Colon (tissue), 2 donors: Measurements from ENCODE around the gene CA6.
"Not testable (repeated sequence)": the region's sequence is repeated elsewhere in the genome, so short reads cannot be mapped to it uniquely, and the experiment has no call there.

Source experiments
- FAIRE-seq: peaks from 2 replicates; lab custom pipeline; 2012; peaks lifted over from hg19 to GRCh38; lab: Jason Lieb, UNC
- donor health status: control.
- donor health status: control.

The CA6 gene

GRCh38 chr1:8945568-8945967, at the start of gene CA6:
Gene CA6 (plus strand): TSS chr1:8945868. CDS start chr1:8945887, 19 bp downstream.
- FAIRE-seq: no peak

- not testable (repeated sequence) for FAIRE-seq
Measured at GRCh38 chr1:8896775-8897174, 48.9 kb upstream of the CA6 start.

- FAIRE-seq: not testable (repeated sequence)
Measured at GRCh38 chr1:8897505-8897904, 48.2 kb upstream of the CA6 start.

GRCh38 chr1:8898418-8898817, 47.2 kb upstream of the CA6 start:
- FAIRE-seq: not testable (repeated sequence)

- FAIRE-seq: no peak
Measured at GRCh38 chr1:8899046-8899445, 46.6 kb upstream of the CA6 start.

GRCh38 chr1:8900684-8901083, 45.0 kb upstream of the CA6 start:
- FAIRE-seq: not testable (repeated sequence)

- FAIRE-seq: no peak
Measured at GRCh38 chr1:8902765-8903164, 42.9 kb upstream of the CA6 start.

- no peak for FAIRE-seq
Measured at GRCh38 chr1:8903410-8903809, 42.3 kb upstream of the CA6 start.

- FAIRE-seq: no peak
Measured at GRCh38 chr1:8903908-8904650, 41.6 kb upstream of the CA6 start.

GRCh38 chr1:8905582-8906191, 40.0 kb upstream of the CA6 start:
- FAIRE-seq: no peak

GRCh38 chr1:8908388-8909151, 37.1 kb upstream of the CA6 start:
- FAIRE-seq: no peak

GRCh38 chr1:8910331-8910730, 35.3 kb upstream of the CA6 start:
- no peak for FAIRE-seq

- no peak for FAIRE-seq
Measured at GRCh38 chr1:8910914-8911313, 34.8 kb upstream of the CA6 start.

- no peak for FAIRE-seq
Measured at GRCh38 chr1:8911416-8912309, 34.0 kb upstream of the CA6 start.

GRCh38 chr1:8913457-8913856, 32.2 kb upstream of the CA6 start:
- no peak for FAIRE-seq

GRCh38 chr1:8914466-8914865, 31.2 kb upstream of the CA6 start:
- no peak for FAIRE-seq

GRCh38 chr1:8915446-8915845, 30.2 kb upstream of the CA6 start:
- FAIRE-seq: no peak

- FAIRE-seq: not testable (repeated sequence)
Measured at GRCh38 chr1:8917536-8917935, 28.1 kb upstream of the CA6 start.

GRCh38 chr1:8922962-8923361, 22.7 kb upstream of the CA6 start:
- no peak for FAIRE-seq

- FAIRE-seq: no peak
Measured at GRCh38 chr1:8925406-8925805, 20.3 kb upstream of the CA6 start.

- FAIRE-seq: no peak
Measured at GRCh38 chr1:8925960-8926359, 19.7 kb upstream of the CA6 start.
